HepG2 (cell line): ENCODE measurements around the gene PPM1H. TPM values are rescaled to one million over a fixed set of nuclear protein-coding genes. Genes with fewer than 3 reads are reported as not detected.

Source experiments
- ATM ChIP-seq: fragments of 450-650 bp; IDR thresholded peaks from 2 replicates; pipeline ENCODE4 v1.7.1; 2017; ENCODE audit warnings: mild to moderate bottlenecking, borderline replicate concordance
- GABPA ChIP-seq, 2 experiments: IDR thresholded peaks; 2 replicates each; pipeline ENCODE4 v1.6.1; 2011 to 2016; ENCODE audit warnings: low read depth in 2 of 2, low read length in 1 of 2, missing biosample characterization in 1 of 2, missing genetic modification characterization in 1 of 2
- NFAT5 ChIP-seq: sonication (generic); formaldehyde crosslinking; IDR thresholded peaks from 2 replicates; pipeline ENCODE4 v1.4.0; 2020; ENCODE audit warnings: missing genetic modification reagents
- NRL ChIP-seq: sonication (generic); formaldehyde crosslinking; IDR thresholded peaks from 2 replicates; pipeline ENCODE4 v1.5.0; 2020; ENCODE audit warnings: missing genetic modification reagents, mild to moderate bottlenecking, moderate library complexity, borderline replicate concordance
- PAXIP1 ChIP-seq: sonication (generic); formaldehyde crosslinking; conservative IDR thresholded peaks from 2 replicates; pipeline ENCODE4 v1.4.0; 2020; ENCODE audit warnings: mild to moderate bottlenecking, missing genetic modification reagents, moderate library complexity
- SMAD3 ChIP-seq: sonication (generic); formaldehyde crosslinking; IDR thresholded peaks from 2 replicates; pipeline ENCODE4 v1.4.0; 2020; ENCODE audit warnings: missing genetic modification reagents
- SOX5 ChIP-seq: IDR thresholded peaks from 2 replicates; pipeline ENCODE4 v1.6.1; 2016; ENCODE audit warnings: borderline replicate concordance
- U2AF2 ChIP-seq: fragments of 200-400 bp; formaldehyde crosslinking; IDR thresholded peaks from 2 replicates; pipeline ENCODE4 v1.6.1; 2017; ENCODE audit warnings: low read depth, mild to moderate bottlenecking, low read length
- ZNF414 ChIP-seq: sonication (generic); formaldehyde crosslinking; IDR thresholded peaks from 2 replicates; pipeline ENCODE4 v1.5.0; 2020; ENCODE audit warnings: missing genetic modification reagents
- polyA plus RNA-seq, 8 experiments: library from polyadenylated mRNA; depleted of rRNA in 3 of 8; stranded (reverse) in 7 of 8; unstranded in 1 of 8; fragments of >200 nt; fragmentation: Illumina TruSeq in 4 of 8; extraction: Trizol in 4 of 8; gene quantifications; 2 replicates each; pipeline versions ENCODE4 v1.2.1 to v1.2.3, GENCODE V29; 2011 to 2016; ENCODE audit warnings: low read depth in 4 of 8, missing spikeins in 1 of 8, mixed read lengths in 1 of 8; ENCODE audit not compliant: insufficient read depth in 1 of 8
- total RNA-seq, 5 experiments: library from RNA; depleted of rRNA; stranded (reverse); fragments of >200 nt; fragmentation: Illumina TruSeq; extraction: Trizol; gene quantifications; 2 replicates each; pipeline ENCODE4 v1.2.3, GENCODE V29; 2016; ENCODE audit warnings: low read depth in 1 of 5
- TF ChIP-seq, protein P1 (sequence below): sonication (generic); formaldehyde crosslinking; IDR thresholded peaks from 2 replicates; pipeline ENCODE4 v1.4.0; 2020; ENCODE audit warnings: low read depth, mild to moderate bottlenecking, missing genetic modification reagents
- TF ChIP-seq, protein P2 (sequence below): IDR thresholded peaks from 2 replicates; pipeline ENCODE4 v1.4.0; 2020; ENCODE audit warnings: mild to moderate bottlenecking, missing genetic modification reagents

Gene PPM1H
- total and polyA plus RNA-seq, 2 of the 13 experiments (the other 11 are each of a cell fraction or from before 2014, with no cell fraction given), result 29.1 to 38.1 TPM

DNA sequence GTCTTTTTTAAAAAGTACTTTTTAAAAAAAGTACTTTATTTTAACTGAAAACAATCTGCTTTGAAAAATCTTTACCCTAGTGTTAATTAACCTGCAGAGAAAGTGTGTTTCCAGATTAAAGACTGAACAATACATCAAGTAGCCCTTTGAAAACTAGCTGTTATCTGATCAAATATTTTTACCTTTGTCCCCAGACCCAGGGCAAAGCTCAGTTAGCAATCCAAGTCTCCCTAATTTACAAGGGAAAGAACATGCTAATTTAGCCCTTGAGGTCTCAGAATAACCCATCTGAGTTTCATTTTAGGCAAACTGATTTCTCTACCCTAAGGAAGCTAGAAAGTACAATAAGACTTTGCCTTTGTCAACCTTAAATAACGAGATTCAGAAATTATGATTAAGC is 91.2 kb downstream of the PPM1H start (continued):
- peak; percentile 70 for TF ChIP-seq PAXIP1 (CRISPR knock-in tag)
- TF ChIP-seq U2AF2, result no peak
- TF ChIP-seq ZNF414 (CRISPR knock-in tag), result no peak
- no peak for TF ChIP-seq ATM
- no peak for TF ChIP-seq NFAT5 (CRISPR knock-in tag)
- TF ChIP-seq, protein P1, sequence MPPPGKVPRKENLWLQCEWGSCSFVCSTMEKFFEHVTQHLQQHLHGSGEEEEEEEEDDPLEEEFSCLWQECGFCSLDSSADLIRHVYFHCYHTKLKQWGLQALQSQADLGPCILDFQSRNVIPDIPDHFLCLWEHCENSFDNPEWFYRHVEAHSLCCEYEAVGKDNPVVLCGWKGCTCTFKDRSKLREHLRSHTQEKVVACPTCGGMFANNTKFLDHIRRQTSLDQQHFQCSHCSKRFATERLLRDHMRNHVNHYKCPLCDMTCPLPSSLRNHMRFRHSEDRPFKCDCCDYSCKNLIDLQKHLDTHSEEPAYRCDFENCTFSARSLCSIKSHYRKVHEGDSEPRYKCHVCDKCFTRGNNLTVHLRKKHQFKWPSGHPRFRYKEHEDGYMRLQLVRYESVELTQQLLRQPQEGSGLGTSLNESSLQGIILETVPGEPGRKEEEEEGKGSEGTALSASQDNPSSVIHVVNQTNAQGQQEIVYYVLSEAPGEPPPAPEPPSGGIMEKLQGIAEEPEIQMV (CRISPR knock-in tag), result no peak
- no peak for TF ChIP-seq SMAD3
- no peak for TF ChIP-seq GABPA (IDR thresholded peaks at IDR 0.05; ENCODE audit: low read depth, low read length)
- no peak for TF ChIP-seq GABPA (CRISPR knock-in tag; IDR thresholded peaks at IDR 0.05; ENCODE audit: low read depth)
- TF ChIP-seq SOX5 (CRISPR knock-in tag), result peak; percentile 78; the same call in 1 of the 2 replicates
- TF ChIP-seq, protein P2, sequence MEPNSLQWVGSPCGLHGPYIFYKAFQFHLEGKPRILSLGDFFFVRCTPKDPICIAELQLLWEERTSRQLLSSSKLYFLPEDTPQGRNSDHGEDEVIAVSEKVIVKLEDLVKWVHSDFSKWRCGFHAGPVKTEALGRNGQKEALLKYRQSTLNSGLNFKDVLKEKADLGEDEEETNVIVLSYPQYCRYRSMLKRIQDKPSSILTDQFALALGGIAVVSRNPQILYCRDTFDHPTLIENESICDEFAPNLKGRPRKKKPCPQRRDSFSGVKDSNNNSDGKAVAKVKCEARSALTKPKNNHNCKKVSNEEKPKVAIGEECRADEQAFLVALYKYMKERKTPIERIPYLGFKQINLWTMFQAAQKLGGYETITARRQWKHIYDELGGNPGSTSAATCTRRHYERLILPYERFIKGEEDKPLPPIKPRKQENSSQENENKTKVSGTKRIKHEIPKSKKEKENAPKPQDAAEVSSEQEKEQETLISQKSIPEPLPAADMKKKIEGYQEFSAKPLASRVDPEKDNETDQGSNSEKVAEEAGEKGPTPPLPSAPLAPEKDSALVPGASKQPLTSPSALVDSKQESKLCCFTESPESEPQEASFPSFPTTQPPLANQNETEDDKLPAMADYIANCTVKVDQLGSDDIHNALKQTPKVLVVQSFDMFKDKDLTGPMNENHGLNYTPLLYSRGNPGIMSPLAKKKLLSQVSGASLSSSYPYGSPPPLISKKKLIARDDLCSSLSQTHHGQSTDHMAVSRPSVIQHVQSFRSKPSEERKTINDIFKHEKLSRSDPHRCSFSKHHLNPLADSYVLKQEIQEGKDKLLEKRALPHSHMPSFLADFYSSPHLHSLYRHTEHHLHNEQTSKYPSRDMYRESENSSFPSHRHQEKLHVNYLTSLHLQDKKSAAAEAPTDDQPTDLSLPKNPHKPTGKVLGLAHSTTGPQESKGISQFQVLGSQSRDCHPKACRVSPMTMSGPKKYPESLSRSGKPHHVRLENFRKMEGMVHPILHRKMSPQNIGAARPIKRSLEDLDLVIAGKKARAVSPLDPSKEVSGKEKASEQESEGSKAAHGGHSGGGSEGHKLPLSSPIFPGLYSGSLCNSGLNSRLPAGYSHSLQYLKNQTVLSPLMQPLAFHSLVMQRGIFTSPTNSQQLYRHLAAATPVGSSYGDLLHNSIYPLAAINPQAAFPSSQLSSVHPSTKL (CRISPR knock-in tag), result peak; percentile 54; the same call in 1 of the 2 replicates
- TF ChIP-seq NRL (CRISPR knock-in tag), result no peak
